Fibroblast of skin of right quadriceps (primary cell): ENCODE results near the gene GPHN.

ENCODE experiments used
- DNase-seq: peaks from one replicate; pipeline ENCODE4 v3.0.0-alpha.2; 2013

The GPHN gene

DNA sequence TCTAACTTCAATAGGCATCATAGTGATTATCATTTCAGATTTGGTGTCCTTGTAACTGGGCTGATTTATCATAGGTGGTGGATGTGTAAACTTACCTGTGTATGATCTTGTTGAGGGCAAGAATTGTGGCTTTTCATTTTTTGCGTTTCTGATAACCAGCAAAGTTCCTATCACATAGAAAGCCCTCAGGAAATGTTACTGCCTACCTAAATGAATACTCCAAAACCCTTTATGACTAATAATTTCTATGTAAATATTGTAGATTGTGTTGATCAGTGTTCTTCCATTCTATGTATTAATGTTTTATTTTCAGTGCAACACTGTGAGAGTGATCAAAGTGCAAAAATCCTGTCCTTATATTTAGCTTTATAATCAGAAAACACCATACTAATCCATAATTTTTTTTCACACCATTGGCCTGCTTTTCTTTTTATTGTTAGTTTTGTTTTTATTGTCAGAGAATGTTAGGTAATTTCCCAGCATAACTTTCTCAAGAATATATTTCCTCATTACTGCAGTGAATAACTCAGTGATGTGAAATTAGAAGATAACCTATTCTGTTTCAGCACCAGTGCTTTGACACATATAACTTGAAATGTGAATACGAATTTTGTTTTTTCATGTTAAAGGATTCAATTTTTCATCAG, 94.1 kb downstream of the GPHN start:
- no peak for DNase-seq

DNA sequence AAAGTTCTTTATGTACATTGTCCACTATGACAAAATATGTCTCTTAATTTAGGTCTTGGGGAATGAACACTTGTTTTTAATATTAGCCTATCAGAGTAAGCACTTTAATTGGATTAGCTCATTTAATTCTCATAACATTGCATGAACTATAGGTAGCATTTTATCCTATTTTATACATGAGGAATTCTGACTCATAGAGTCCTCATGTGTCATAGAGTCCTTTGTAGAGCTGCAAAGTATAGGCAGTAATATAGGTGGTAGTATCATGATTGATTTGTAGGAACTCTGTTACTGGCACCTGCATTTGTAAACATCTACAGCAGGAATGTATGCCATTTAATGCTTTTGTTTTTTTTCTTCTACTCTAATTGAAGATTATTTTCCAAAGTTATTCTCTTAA, 96.0 kb downstream of the GPHN start:
- no peak for DNase-seq

DNA sequence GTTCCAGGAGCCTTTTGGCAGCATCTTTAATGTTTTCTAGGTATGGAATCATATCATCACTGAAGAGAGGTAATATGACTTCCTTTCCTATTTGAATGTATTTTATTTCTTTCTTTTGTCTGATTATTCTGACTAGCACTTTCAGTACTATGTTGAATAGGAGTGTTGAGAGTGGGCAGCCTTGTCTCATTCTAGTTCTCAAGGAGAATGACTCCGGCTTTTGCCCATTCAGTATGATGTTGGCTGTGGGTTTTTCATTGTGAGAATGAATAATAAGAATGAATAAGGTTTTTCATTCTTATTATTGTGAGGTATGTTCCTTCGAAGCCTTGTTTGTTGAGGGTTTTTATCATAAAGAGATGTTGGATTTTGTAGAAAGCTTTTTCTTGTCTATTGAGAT, 98.9 kb downstream of the GPHN start:
- no peak for DNase-seq

DNA sequence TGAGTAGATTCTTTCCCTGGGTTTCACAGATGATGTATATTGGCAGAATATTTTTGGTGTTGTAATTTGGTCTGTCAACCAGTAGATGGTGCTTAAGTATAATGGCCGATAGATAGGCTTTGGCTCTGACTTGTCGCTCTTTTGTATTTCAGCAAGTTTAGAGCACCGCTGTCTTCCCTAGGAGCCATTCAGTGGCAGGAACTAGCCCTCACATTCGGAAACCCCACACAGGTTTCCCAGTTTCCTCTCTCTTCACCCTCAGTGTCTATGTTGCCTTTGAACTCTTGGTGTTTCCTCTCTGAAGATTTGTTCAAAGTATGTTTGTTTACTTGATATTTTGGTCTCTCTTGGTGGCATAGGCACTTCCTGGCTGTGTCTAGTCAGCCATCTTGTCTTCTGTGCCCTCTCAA, 102.2 kb downstream of the GPHN start:
- no peak for DNase-seq

DNA sequence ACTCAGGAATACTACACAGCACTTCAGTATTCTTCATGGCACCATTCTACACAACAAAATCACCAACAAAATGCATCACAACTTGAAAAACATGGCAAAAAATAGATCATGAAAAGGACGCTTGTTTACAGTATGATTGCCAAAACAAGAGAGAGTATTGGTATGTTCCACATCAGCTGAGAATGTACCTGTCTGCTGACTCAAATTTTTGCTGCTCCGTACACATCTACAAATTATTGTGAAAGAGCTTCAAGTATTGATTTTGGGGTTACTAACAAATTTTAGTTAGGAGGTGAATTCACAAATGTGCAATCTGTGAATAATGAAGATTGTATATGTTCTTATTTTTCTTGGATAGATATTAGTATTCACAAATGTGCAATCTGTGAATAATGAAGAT, 105.4 kb downstream of the GPHN start:
- DNase-seq: no peak

DNA sequence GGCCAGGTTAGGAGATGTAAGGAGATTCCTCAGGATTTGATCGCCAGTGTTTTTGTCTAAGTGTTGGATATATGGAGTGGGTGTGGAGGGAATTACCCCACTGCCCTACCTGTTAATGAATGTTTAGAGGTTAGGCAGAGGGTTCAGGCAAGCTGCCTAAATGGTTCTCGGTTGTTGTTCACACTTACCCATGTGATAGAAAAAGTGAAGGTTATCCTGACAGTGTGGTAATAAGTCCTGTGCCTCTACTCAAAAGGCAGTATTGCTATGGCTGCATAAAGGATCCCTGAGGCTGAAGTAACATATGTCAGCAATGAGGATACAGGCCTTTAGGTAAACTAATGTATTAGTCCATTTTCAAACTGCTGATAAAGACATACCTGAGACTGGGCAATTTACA, 112.0 kb downstream of the GPHN start:
- no peak for DNase-seq

DNA sequence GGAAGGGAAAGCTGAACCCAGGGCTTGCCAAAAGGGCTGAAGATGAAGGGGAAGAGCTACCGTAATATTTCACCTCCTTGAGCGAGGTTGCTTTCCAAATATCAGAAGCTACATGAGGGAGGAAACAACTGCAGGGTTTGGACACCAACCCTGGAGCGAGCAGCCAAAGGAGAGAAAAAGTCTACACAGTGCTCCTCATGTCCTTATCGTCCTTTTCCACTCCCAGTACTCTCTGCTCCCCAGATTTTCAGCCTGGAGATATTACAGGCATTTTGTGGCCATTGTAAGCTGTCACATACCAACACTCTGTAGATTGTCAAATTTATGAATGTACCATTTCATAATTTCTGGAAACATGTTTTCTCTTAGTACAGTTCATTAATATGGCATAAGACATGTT, 115.9 kb downstream of the GPHN start:
- DNase-seq: no peak

DNA sequence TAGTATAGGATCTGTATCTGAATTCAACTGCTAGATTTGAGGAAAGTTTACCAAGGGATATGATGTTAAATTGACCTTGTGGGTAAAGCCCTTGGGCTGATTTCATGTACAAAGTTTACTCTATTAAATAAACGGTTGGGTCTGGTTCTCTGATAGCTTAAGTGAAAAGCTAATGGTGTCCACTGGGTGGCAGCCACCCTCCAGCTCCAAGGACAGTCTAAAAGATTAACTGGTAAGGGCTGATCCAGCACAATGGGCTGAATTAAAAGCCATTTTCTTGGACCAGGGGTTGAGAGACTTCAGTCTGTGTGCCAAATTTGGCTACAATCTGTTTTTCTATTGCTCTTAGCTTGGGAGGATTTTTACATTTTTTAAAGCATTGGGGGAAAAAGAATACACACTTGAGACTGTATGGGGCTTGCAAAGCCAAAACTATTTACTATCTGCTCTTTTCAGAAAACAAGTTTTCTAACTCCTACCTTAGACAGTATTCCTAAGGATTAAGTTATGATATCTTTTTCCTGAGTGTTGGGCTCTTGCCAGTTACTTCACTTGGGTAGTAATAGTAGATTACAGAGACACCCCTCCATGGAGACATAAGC, 116.5 kb downstream of the GPHN start:
- peak; percentile 45 for DNase-seq

DNA sequence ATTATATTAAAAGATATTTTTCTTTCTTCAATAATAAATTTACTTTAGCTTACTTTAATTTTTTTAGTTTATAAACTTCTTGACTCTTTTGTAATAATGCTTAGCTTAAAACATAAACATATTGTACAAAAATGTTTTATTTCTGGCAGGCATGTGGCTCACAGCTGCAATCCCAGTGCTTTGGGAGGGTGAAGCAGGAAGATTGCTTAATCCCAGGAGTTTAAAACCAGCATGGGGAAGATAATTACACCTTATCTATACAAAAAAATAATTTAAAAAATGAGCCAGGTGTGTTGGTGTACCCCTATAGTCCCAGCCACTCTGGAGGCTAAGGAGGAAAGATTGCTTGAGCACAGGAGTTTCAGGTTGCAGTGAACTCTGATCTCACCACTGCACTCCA, 120.7 kb downstream of the GPHN start:
- DNase-seq: no peak

DNA sequence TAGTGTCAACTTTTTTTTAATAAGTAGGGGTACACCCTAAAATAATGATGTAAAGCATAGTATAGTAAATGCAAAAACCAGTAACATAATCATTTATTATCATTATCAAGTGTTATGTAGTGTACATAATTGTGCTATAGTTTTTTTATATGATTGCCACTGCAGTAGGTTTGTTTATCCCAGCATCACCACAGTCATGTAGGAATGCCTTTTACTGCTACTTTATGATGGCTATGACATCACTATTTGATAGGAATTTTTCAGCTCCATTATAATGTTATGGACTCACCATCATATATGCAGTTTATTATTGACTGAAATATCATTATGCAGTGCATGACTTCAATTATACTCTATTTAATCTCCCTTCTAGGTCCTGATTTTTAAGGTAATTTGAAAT, 121.6 kb downstream of the GPHN start:
- DNase-seq: no peak

DNA sequence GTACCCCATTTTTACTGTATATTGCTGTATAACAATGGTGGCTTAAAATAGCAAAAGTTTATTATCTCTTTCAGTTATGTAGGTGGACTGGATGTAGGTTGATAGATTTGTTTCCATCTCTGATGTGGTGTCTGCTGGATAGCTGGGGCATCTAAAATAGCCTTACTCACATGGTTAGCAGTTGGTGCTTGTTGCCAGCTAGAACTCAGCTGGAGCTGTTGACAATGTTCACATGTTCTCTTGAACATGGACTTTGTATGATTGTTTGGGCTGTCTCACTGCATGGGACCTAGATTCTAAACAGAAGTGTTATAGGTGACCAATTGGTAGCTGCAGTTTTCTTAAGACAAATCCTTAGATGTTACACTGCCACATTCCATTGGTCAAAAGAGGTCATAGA, 126.9 kb downstream of the GPHN start:
- no peak for DNase-seq

DNA sequence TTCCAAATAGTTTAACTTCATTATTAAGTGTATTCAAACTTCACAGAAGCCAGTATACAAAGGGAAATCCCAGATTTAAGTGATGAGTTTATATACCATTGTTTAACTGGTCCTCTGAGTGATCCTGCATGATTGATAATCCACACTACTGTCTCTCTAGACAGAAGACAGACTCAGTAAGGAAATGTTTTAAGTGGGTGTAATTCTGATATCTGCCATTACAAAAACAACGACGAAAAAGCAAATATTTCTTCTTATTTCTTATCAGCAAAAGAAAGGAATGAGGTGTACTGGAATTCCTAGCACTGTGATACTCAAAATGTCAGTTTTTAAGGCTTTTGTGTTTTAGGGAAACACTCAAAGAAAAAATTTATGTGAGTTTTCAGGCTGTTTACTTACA, 127.5 kb downstream of the GPHN start:
- DNase-seq: no peak

DNA sequence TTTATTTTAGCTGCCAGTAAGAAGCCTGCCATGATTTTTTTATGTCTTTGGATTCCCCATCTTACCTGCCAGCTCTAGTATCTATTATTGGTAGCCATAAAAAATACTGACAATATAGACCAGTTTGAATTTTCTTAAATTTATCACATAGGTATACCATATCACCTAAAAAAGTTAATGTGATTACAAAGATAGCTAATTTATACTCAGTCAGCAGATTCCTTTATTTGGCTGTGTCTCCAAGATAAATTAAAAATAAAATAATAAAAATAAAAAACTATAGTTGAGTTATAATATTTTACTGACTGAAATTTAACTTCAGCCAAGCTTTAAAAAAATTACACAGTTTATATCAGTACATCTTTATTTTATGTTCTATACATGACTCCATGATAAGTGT, 128.3 kb downstream of the GPHN start:
- no peak for DNase-seq

DNA sequence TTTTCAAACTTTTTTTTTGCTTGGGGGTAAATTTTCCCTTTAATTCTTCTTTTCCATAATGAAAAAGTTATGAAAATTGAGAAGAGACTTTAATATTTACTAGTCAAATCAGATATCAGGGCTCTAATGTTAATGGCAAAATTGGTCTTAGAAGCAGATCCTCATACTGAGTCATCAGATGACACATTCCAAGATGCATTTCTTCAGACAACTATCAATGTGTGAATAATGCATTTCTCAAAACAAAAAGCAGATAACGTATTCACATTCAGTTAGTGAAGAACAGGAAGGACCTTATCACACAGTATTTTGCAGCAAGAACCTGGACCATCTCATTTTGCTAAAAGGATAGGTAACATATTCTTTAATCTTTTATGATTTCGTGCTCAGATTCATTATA, 130.7 kb downstream of the GPHN start:
- DNase-seq: peak; percentile 24

DNA sequence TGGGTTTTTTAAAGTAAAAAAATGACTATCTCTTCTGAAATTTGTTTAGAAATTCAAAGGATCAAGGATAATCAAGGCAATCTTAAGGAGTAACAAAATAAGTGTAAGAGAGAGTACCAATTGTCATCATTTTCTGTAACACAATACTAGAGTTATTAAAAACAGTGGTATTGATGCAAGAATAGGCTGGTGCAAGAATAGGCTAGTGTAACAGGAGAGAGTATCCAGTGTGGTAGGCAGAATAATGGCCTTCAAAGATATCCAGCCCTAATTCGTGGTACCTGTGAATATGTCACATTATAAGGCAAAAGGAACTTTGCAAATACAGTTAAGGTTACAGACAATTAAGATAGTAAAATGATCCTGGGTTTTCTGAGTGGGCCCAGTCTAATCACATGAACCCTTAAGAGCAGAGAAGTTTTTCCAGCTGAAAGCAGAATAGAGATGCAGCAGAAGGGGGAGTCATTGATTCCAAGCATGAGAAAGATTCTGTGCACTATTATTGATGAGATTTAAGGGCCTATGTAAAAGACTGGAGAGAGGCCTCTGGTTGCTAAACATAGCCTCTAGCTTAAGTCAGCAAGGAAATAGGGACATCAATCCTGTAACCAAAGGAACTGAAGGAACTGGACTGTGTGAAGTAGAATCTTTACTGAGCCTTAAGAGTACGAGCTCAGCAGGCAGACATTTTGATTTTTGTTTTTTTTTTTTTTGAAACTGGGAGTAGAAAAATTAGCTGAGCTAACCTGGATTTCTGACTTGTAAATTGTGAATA, 134.1 kb downstream of the GPHN start:
- no peak for DNase-seq

DNA sequence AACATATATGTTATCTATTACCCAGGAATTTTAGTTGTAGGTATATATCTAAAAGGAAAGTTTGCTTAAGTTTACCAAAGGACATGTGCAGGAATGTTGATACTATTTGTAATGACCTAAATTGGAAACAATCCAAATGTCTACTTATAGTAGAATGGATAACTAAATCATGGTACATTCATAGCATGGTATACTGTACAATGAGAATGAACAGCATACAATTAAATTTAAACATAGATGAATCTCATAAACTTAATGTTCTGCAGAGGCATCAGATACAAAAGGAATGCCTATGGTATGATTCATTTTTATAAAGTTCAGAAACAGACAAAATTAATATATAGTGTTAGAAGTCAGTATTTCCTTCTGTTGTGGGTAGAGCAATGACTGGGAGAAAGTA, 135.4 kb downstream of the GPHN start:
- peak; percentile 15 for DNase-seq

DNA sequence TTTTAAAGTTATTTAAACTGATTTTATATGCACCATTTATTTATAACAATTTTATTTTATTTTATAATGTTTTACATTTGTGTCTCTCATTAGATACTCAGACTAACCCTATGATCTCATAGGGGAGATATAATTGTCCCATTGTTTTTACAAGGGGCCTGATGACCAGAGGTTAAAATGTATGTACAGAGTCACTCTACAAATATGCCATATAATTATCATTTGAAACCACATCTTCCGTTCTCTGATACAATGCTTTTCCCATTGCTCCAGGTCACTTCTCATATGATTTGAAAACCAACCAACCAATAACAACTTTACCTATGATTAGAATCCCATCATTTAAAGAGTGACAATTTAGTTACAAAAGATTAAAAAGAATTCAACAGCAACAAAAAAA, 137.8 kb downstream of the GPHN start:
- no peak for DNase-seq

DNA sequence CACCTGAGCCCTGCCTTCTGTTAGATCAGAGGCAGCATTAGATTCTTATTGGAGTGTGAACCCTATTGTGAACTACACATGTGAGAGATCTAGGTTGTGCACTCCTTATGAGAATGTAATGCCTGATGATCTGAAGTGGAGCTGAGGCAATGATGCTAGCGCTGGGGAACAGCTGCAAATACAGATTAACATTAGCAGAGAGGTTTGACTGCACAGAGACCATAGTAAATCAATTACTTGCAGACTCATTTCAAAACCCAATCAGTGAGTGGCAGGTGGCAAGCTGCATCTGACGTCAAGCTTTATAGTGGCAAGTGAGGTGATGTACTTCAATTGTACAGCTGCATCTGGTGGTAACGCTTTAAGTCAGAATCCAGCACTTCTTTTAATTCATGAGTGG, 141.6 kb downstream of the GPHN start:
- no peak for DNase-seq

DNA sequence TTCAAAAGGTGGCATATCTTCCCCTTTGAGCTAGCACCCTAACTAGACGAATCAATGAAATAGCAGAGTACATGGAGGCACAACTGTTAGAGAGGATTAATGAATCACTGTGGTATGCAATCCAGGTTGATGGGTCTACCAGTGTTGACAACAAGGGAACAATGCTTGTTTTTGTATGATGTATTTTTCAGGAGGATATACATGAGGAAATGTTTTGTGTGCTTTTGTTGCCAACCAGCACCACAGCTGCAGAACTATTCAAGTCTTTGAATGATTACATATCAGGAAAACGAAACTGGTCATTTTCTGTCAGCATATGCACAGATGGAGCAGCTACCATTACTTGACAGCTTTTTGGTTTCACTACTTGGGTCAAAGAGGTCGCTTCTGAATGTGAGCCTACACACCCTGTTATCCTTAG, 142.6 kb downstream of the GPHN start:
- no peak for DNase-seq

DNA sequence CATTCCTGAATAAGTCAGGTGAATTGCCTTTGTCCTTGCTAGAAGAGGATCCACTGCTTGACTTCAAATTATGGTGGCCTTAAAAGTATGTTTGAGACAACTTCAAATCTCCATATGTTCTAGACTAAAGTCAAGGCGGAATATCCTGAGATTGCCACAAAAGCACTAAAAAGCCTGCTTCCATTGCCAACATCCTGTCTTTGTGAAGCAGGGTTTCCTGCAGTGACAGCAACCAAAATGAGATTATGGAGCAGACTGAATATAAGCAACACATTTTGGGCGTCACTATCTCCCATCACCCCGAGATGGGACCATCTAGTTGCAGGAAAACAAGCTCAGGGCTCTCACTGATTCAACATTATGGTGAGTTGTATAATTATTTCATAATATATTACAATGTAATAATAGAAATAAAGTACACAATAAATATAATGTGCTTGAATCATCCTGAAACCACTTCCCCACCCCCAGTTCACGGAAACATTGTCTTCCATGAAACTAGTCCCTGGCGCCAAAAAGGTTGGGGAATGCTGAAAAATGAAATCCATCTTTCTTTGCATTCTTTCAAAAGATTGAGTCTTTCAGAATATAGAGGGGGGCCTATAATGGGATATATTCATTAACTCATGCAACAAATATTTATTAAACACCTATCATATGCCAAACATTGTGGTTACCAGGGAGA, 143.7 kb downstream of the GPHN start:
- DNase-seq: no peak

DNA sequence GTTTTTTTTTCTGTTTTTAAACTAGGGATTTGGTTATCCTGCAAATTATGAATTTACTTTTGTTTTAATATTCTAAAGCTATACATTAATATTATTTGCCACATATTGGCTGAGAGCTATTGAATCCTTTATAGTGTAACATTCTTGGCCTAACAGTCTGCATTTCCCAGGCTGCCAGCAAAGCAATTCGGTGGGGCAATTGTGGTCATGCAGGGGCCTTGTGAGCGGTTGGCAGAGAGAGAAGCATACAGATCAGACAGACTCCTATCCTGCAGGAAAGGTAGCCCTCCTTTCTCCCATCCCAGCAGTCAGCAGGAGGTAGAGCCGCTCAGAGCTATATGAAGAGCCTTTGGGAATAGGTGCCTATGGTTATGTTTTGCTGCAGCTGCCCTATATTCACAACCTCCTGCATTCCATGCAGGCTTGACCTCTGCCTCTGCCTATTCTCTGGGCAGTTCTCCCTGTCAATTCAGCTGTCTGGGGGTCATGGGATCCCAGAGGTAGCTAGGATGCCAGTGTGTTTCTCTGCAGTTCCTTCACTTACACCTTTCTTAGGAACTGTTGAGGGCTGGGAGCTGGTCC, 144.7 kb downstream of the GPHN start:
- DNase-seq: no peak

DNA sequence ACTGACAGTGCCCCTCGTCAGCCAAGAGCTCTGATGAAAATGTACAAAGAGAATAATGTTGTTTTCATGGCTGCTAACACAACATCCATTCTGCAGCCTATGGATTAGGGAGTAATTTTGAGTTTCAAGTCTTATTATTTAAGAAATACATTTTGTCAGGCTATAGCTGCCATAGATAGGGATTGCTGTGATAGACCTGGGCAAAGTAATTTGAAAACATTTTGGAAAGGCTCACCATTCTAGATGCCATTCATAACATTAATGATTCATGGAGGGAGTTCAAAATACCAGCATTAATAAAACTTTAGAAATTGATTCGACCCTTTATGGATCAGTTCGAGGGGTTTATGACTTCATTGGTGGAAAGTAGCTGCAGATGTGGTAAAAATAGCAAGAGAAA, 149.8 kb downstream of the GPHN start:
- no peak for DNase-seq

DNA sequence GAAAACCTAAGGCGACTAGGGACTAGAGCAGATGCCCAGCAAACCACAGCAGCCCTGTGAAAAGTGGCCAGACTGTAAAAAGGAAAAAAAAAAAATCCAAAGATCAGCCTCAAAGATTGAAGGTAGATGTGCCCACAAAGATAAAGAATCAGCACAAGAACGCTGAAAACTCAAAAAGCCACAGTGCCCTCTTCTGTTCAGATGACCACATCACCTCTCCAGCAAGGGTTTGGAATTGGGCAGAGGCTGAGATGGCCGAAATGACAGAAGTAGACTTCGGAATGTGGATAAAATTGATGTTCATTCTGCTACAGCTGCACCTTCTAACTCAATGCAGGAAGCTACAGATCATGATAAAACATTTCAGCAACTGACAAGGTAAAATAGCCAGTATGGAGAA, 154.4 kb downstream of the GPHN start:
- DNase-seq: no peak

DNA sequence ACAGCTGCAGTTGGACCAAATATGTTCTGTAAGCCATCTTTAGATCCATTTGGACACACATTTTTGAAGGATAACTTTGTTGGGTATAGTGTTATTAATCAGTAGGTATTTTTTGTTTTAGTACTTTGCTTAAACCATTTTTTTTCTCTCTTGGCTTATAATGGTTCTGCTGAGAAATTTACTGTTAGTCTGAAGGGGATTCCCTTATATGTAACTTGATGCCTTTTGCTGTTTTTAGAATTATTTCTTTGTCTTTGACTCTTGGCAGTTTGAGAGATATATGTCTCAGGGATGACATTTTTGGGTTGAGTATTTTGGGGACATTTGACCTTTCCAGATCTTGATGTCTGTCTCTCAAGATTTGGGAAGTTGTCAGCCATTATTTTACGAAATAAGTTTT, 169.8 kb downstream of the GPHN start:
- no peak for DNase-seq
